ENCODE results near the gene DCLK1.

GRCh38 chr13:35797991-35798390 is 333.2 kb downstream of the DCLK1 start:
- TF ChIP-seq CTCF (conservative IDR thresholded peaks at IDR 0.05) (no peak), EZH2 (IDR thresholded peaks at IDR 0.05; ENCODE audit: low read depth) (no peak)
